ENCODE results near the gene HINT3.

Gene HINT3

GRCh38 chr6:125918681-125919566 lies 37.6 kb upstream of the HINT3 start:
- H3K27me3 ChIP-seq (ENCODE audit: low read length), result no peaks in the 10 kb centered on the region
- H3K27ac ChIP-seq (ENCODE audit: low read depth, low read length), result no peak overlapping the region
- H3K9me3 ChIP-seq (ENCODE audit: insufficient read depth, low read length), result no peaks in the 10 kb centered on the region
- no peaks in the 10 kb centered on the region for H3F3A ChIP-seq (ENCODE audit: insufficient read depth)
- H3K9ac ChIP-seq (ENCODE audit: low read length), result no peak overlapping the region
- peaks cover 38% of the 10 kb centered on the region for H3K36me3 ChIP-seq (ENCODE audit: low read length)
- H4K20me1 ChIP-seq (ENCODE audit: low read depth, low read length), result no peaks in the 10 kb centered on the region
- H3K4me3 ChIP-seq (ENCODE audit: insufficient read depth, low read length, poor library complexity, severe bottlenecking), result no peak overlapping the region
- H3K4me2 ChIP-seq (ENCODE audit: low read depth, low read length, poor library complexity, severe bottlenecking), result no peak overlapping the region
- no peak overlapping the region for H2AFZ ChIP-seq (ENCODE audit: low read depth, low read length, severe bottlenecking)
- no peaks in the 10 kb centered on the region for H3K79me2 ChIP-seq (ENCODE audit: insufficient read depth, low read length)
- TF ChIP-seq EZH2phosphoT487 (conservative IDR thresholded peaks at IDR 0.05; ENCODE audit: low read length) (no peak), CTCF (IDR thresholded peaks at IDR 0.05; ENCODE audit: insufficient read depth, low read length, poor library complexity, severe bottlenecking) (no peak)
- H3K9me2 ChIP-seq (replicated peaks; ENCODE audit: insufficient read depth, low read length), result no peaks in the 10 kb centered on the region

GRCh38 chr6:125919618-125920017 lies 37.0 kb upstream of the HINT3 start:
- no peak overlapping the region for H3K4me2 ChIP-seq (ENCODE audit: low read depth, low read length, poor library complexity, severe bottlenecking)
- H2AFZ ChIP-seq (ENCODE audit: low read depth, low read length, severe bottlenecking), result no peak overlapping the region
- H3K79me2 ChIP-seq (ENCODE audit: insufficient read depth, low read length), result no peaks in the 10 kb centered on the region
- H3K27ac ChIP-seq (ENCODE audit: low read depth, low read length), result no peak overlapping the region
- H3F3A ChIP-seq (ENCODE audit: insufficient read depth), result no peaks in the 10 kb centered on the region
- no peaks in the 10 kb centered on the region for H4K20me1 ChIP-seq (ENCODE audit: low read depth, low read length)
- H3K36me3 ChIP-seq (ENCODE audit: low read length), result peaks cover 40% of the 10 kb centered on the region
- H3K27me3 ChIP-seq (ENCODE audit: low read length), result no peaks in the 10 kb centered on the region
- no peak overlapping the region for H3K4me3 ChIP-seq (ENCODE audit: insufficient read depth, low read length, poor library complexity, severe bottlenecking)
- H3K9ac ChIP-seq (ENCODE audit: low read length), result no peak overlapping the region
- TF ChIP-seq EZH2phosphoT487 (conservative IDR thresholded peaks at IDR 0.05; ENCODE audit: low read length) (no peak), CTCF (IDR thresholded peaks at IDR 0.05; ENCODE audit: insufficient read depth, low read length, poor library complexity, severe bottlenecking) (no peak)
- no peaks in the 10 kb centered on the region for H3K9me3 ChIP-seq (ENCODE audit: insufficient read depth, low read length)
- no peaks in the 10 kb centered on the region for H3K9me2 ChIP-seq (replicated peaks; ENCODE audit: insufficient read depth, low read length)

GRCh38 chr6:125922322-125922860 lies 34.2 kb upstream of the HINT3 start:
- TF ChIP-seq EZH2phosphoT487 (conservative IDR thresholded peaks at IDR 0.05; ENCODE audit: low read length) (no peak), CTCF (IDR thresholded peaks at IDR 0.05; ENCODE audit: insufficient read depth, low read length, poor library complexity, severe bottlenecking) (no peak)
- no peak overlapping the region for H3K4me3 ChIP-seq (ENCODE audit: insufficient read depth, low read length, poor library complexity, severe bottlenecking)
- no peak overlapping the region for H2AFZ ChIP-seq (ENCODE audit: low read depth, low read length, severe bottlenecking)
- peaks cover 38% of the 10 kb centered on the region for H3K36me3 ChIP-seq (ENCODE audit: low read length)
- no peak overlapping the region for H3K9ac ChIP-seq (ENCODE audit: low read length)
- no peaks in the 10 kb centered on the region for H3F3A ChIP-seq (ENCODE audit: insufficient read depth)
- no peaks in the 10 kb centered on the region for H3K9me2 ChIP-seq (replicated peaks; ENCODE audit: insufficient read depth, low read length)
- no peaks in the 10 kb centered on the region for H3K79me2 ChIP-seq (ENCODE audit: insufficient read depth, low read length)
- H4K20me1 ChIP-seq (ENCODE audit: low read depth, low read length), result no peaks in the 10 kb centered on the region
- H3K27me3 ChIP-seq (ENCODE audit: low read length), result no peaks in the 10 kb centered on the region
- no peak overlapping the region for H3K27ac ChIP-seq (ENCODE audit: low read depth, low read length)
- H3K9me3 ChIP-seq (ENCODE audit: insufficient read depth, low read length), result no peaks in the 10 kb centered on the region
- H3K4me2 ChIP-seq (ENCODE audit: low read depth, low read length, poor library complexity, severe bottlenecking), result no peak overlapping the region
